OCI-LY7 (cell line): Measurements from ENCODE around the gene B3GNT3.

Experiments used
- CTCF ChIP-seq: fragments of 200-600 bp; sonication (generic); conservative IDR thresholded peaks from 2 replicates; pipeline ENCODE4 v1.5.1; 2014; ENCODE audit warnings: mild to moderate bottlenecking, antibody characterized with exemption, low read length, moderate library complexity, mixed read lengths
- EZH2phosphoT487 ChIP-seq: fragments of 200-600 bp; sonication (generic); IDR thresholded peaks from 2 replicates; pipeline ENCODE4 v1.6.1; 2018; ENCODE audit warnings: low read depth, borderline replicate concordance, mild to moderate bottlenecking, mixed run types, antibody characterized with exemption, low read length, moderate library complexity, mixed read lengths

- TF ChIP-seq CTCF (no peak), EZH2phosphoT487 (no peak)
Observed at GRCh38 chr19:17840019-17840418, 45.1 kb downstream of the B3GNT3 start.
